Fibroblast of the aortic adventitia (primary cell): ENCODE measurements around the gene PNPLA1. TPM values are rescaled to one million over a fixed set of nuclear protein-coding genes. Genes with fewer than 3 reads are reported as not detected.

Source experiments
- DNase-seq: peaks from one replicate; pipeline ENCODE4 v3.0.0-alpha.2; 2010; ENCODE audit warnings: low read depth
- H3K4me3 ChIP-seq: 2 replicates; pipeline ENCODE4 v1.5.1; 2011; ENCODE audit warnings: low read depth, mild to moderate bottlenecking, control low read depth, low read length, moderate library complexity
- CTCF ChIP-seq: IDR thresholded peaks from 2 replicates; pipeline ENCODE4 v1.5.1; 2011; ENCODE audit warnings: mild to moderate bottlenecking, low read length, control low read depth, inconsistent platforms; ENCODE audit not compliant: insufficient read depth
- total RNA-seq: library from RNA; depleted of rRNA; stranded (reverse); fragments of >200 nt; gene quantifications from 2 replicates; pipeline ENCODE4 v1.2.3, GENCODE V29; 2012; ENCODE audit warnings: low replicate concordance

Gene PNPLA1
- total RNA-seq, 1 donor = 0.09 TPM

- H3K4me3 ChIP-seq = no peak overlapping the region
- TF ChIP-seq CTCF = no peak
- DNase-seq = no peak
Observed at GRCh38 chr6:36309203-36309602, 39.3 kb downstream of the PNPLA1 start.

GRCh38 chr6:36309900-36310299 is 40.0 kb downstream of the PNPLA1 start:
- no peak for TF ChIP-seq CTCF
- no peak for DNase-seq
- H3K4me3 ChIP-seq = no peak overlapping the region

- no peak for TF ChIP-seq CTCF
- no peak overlapping the region for H3K4me3 ChIP-seq
- DNase-seq = no peak
Observed at GRCh38 chr6:36312854-36313648, 43.2 kb downstream of the PNPLA1 start.

- TF ChIP-seq CTCF = no peak
- no peak overlapping the region for H3K4me3 ChIP-seq
- no peak for DNase-seq
Observed at GRCh38 chr6:36313649-36313936, 43.7 kb downstream of the PNPLA1 start.

- no peak overlapping the region for H3K4me3 ChIP-seq
- no peak for DNase-seq
- no peak for TF ChIP-seq CTCF
Observed at GRCh38 chr6:36314221-36315014, 44.6 kb downstream of the PNPLA1 start.

GRCh38 chr6:36315921-36316320 is 46.1 kb downstream of the PNPLA1 start:
- no peak for TF ChIP-seq CTCF
- DNase-seq = no peak
- H3K4me3 ChIP-seq = no peak overlapping the region
